NCI-H748 (cell line): ENCODE measurements around the gene CASTOR2.
"Not testable (repeated sequence)": the region's sequence is repeated elsewhere in the genome, so short reads cannot be mapped to it uniquely, and the experiment has no call there.

Source experiments
- DNase-seq: peaks from one replicate; lab custom pipeline; 2025; ENCODE audit not compliant: unreplicated experiment; lab: John Stamatoyannopoulos, UW

CASTOR2 gene

GRCh38 chr7:74994869-74995543 lies 30.5 kb downstream of the CASTOR2 start:
- not testable (repeated sequence) for DNase-seq

GRCh38 chr7:74996361-74996760 lies 31.9 kb downstream of the CASTOR2 start:
- DNase-seq: not testable (repeated sequence)

GRCh38 chr7:74997811-74998210 lies 33.3 kb downstream of the CASTOR2 start:
- DNase-seq: not testable (repeated sequence)

GRCh38 chr7:75001356-75001755 lies 36.9 kb downstream of the CASTOR2 start:
- not testable (repeated sequence) for DNase-seq

- DNase-seq: no peak
Observed at GRCh38 chr7:75010036-75010435, 45.5 kb downstream of the CASTOR2 start.

GRCh38 chr7:75017832-75018231 lies 53.3 kb downstream of the CASTOR2 start:
- DNase-seq: no peak

- no peak for DNase-seq
Observed at GRCh38 chr7:75018570-75019364, 54.3 kb downstream of the CASTOR2 start.

GRCh38 chr7:75019800-75020199 lies 55.3 kb downstream of the CASTOR2 start:
- DNase-seq: no peak

GRCh38 chr7:75024922-75025321 lies 60.4 kb downstream of the CASTOR2 start:
- DNase-seq: no peak

- no peak for DNase-seq
Observed at GRCh38 chr7:75028299-75028698, 63.8 kb downstream of the CASTOR2 start.

GRCh38 chr7:75033064-75033463 lies 68.6 kb downstream of the CASTOR2 start:
- DNase-seq: no peak

GRCh38 chr7:75033826-75034225 lies 69.3 kb downstream of the CASTOR2 start:
- DNase-seq: no peak

- no peak for DNase-seq
Observed at GRCh38 chr7:75038508-75038907, 74.0 kb downstream of the CASTOR2 start.

- no peak for DNase-seq
Observed at GRCh38 chr7:75039166-75039565, 74.7 kb downstream of the CASTOR2 start.

GRCh38 chr7:75039709-75040108 lies 75.2 kb downstream of the CASTOR2 start:
- no peak for DNase-seq

GRCh38 chr7:75040512-75040911 lies 76.0 kb downstream of the CASTOR2 start:
- no peak for DNase-seq

- DNase-seq: no peak
Observed at GRCh38 chr7:75042286-75042685, 77.8 kb downstream of the CASTOR2 start.

GRCh38 chr7:75042831-75043703 lies 78.6 kb downstream of the CASTOR2 start:
- DNase-seq: no peak

GRCh38 chr7:75045881-75046280 lies 81.4 kb downstream of the CASTOR2 start:
- DNase-seq: no peak

GRCh38 chr7:75048435-75049379 lies 84.2 kb downstream of the CASTOR2 start:
- DNase-seq: no peak
